PC-3 (cell line): Measurements from ENCODE around the gene IRX6. TPM values are rescaled to one million over a fixed set of nuclear protein-coding genes. Genes with fewer than 3 reads are reported as not detected.

Experiments
- ATAC-seq: fragments of 200-7000 bp; cut with Tn5 transposase; 2 replicates; pipeline ENCODE4 v1.9.1; 2020; ENCODE audit warnings: mild to moderate bottlenecking, moderate library complexity
- BruUV-seq: library from RNA; stranded (reverse); fragments of 400-500 nt; replicated peaks from 2 replicates; lab custom pipeline; 2021; lab: Mats Ljungman, UMichigan
- CTCF ChIA-PET: fragments of 300-600 bp; sonication (Branson Sonifier 250); formaldehyde crosslinking; loops from one replicate; lab custom pipeline; 2022; ENCODE audit warnings: antibody characterized with exemption; lab: Charles Lee
- POLR2A ChIA-PET: fragments of 300-600 bp; sonication (Branson Sonifier 250); formaldehyde crosslinking; loops from one replicate; lab custom pipeline; 2022; ENCODE audit warnings: antibody characterized with exemption; ENCODE audit not compliant: unreplicated experiment; lab: Charles Lee
- DNase-seq: peaks from one replicate; pipeline ENCODE4 v3.0.0-alpha.2; 2015
- H2AFZ ChIP-seq: fragments of 300-600 bp; sonication (generic); 2 replicates; pipeline ENCODE4 v1.6.0; 2016; ENCODE audit warnings: antibody characterized with exemption, low read length
- H3F3A ChIP-seq: fragments of 300-600 bp; sonication (generic); one replicate; pipeline ENCODE4 v1.6.0; 2017; ENCODE audit warnings: antibody characterized with exemption, low read length, control low read depth, mild to moderate bottlenecking; ENCODE audit not compliant: unreplicated experiment
- H3K27ac ChIP-seq: fragments of 300-600 bp; sonication (generic); 2 replicates; pipeline ENCODE4 v1.5.1; 2016; ENCODE audit warnings: mild to moderate bottlenecking, low read length
- H3K27me3 ChIP-seq: fragments of 300-600 bp; sonication (generic); 2 replicates; pipeline ENCODE4 v1.6.1; 2016; ENCODE audit warnings: low read length, mixed read lengths
- H3K36me3 ChIP-seq: fragments of 300-600 bp; sonication (generic); 2 replicates; pipeline ENCODE4 v1.6.1; 2016; ENCODE audit warnings: low read depth, mixed run types, low read length, mixed read lengths
- H3K4me1 ChIP-seq: fragments of 300-600 bp; sonication (generic); 2 replicates; pipeline ENCODE4 v1.5.1; 2016; ENCODE audit warnings: low read length; ENCODE audit not compliant: insufficient read depth
- H3K4me2 ChIP-seq: fragments of 300-600 bp; sonication (generic); 2 replicates; pipeline ENCODE4 v1.6.0; 2016; ENCODE audit warnings: low read length
- H3K4me3 ChIP-seq: fragments of 300-600 bp; sonication (generic); 2 replicates; pipeline ENCODE4 v1.5.1; 2016; ENCODE audit warnings: mild to moderate bottlenecking, low read length, mixed read lengths
- H3K79me2 ChIP-seq: fragments of 300-600 bp; sonication (generic); 2 replicates; pipeline ENCODE4 v1.6.1; 2017; ENCODE audit warnings: low read length, mixed read lengths
- H3K9ac ChIP-seq: fragments of 300-600 bp; sonication (generic); 2 replicates; pipeline ENCODE4 v1.6.0; 2016; ENCODE audit warnings: mild to moderate bottlenecking, low read length
- H3K9me2 ChIP-seq: fragments of 300-600 bp; sonication (generic); replicated peaks from 2 replicates; pipeline ENCODE4 v1.6.1; 2016; ENCODE audit warnings: mixed run types, low read length, mixed read lengths
- H3K9me3 ChIP-seq: fragments of 300-600 bp; sonication (generic); 2 replicates; pipeline ENCODE4 v1.6.1; 2016; ENCODE audit warnings: low read length, mixed read lengths
- H4K20me1 ChIP-seq: fragments of 300-600 bp; sonication (generic); 2 replicates; pipeline ENCODE4 v1.6.1; 2016; ENCODE audit warnings: low read length, mixed read lengths
- EZH2 ChIP-seq: fragments of 300-600 bp; sonication (generic); IDR thresholded peaks from one replicate; pipeline ENCODE4 v1.6.1; 2017; ENCODE audit warnings: antibody characterized with exemption, mild to moderate bottlenecking, low read length; ENCODE audit not compliant: unreplicated experiment
- EZH2phosphoT487 ChIP-seq: fragments of 300-600 bp; sonication (generic); IDR thresholded peaks from 2 replicates; pipeline ENCODE4 v1.6.1; 2018; ENCODE audit warnings: mild to moderate bottlenecking, antibody characterized with exemption, low read length, borderline replicate concordance
- intact Hi-C: fragments of 100-400 bp; cut with micrococcal nuclease; formaldehyde crosslinking; loops from 2 replicates; pipeline ENCODE4 v1.9.0; 2023
- total RNA-seq: library from RNA; depleted of rRNA; stranded (reverse); fragments of >200 nt; gene quantifications from 2 replicates; pipeline ENCODE4 v1.2.3, GENCODE V29; 2014
- TF ChIP-seq, protein P1 (sequence below): fragments of 300-600 bp; sonication (generic); conservative IDR thresholded peaks from 2 replicates; pipeline ENCODE4 v1.5.1; 2017; ENCODE audit warnings: antibody characterized with exemption, low read depth, mild to moderate bottlenecking, low read length

The IRX6 gene
- total RNA-seq, 1 experiment from 2014 or later: not detected

DNA sequence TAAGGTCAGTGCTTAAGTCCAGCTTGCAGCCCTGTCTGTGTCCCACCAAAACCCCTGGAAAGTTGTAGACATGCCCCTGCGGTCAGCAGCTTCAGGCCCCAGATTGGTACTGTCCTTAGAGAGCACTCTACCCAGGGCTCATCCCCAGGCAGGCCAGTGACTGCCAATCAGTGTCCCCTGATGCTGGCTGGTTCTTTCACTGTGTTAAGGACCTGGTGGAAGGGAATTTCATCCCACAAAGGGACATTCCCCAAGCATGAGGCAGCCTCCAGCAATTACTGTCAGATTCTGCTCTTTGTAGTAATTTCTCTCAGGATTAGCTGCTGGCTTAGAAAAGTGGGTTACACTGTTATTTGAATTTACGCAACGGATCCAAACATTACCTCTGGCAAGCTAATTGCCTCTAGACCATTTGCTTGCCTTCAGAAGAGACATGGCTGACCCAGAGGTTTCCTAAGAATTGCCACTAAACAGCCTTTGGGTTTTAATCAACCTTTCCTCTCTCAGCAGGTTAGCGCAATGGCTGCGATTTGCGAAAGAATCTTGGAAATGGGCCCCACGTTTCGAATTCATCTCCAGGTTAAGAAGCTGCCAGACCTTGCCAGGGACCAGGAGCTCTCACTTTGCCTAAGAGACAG, 5.9 kb downstream of the IRX6 start:
- Histone ChIP-seq H3K9ac (no peak overlapping the region), H3K4me3 (no peak overlapping the region), H3F3A (no peaks in the 10 kb centered on the region), H3K9me3 (no peaks in the 10 kb centered on the region), H3K79me2 (no peaks in the 10 kb centered on the region), H3K4me1 (no peaks in the 10 kb centered on the region), H3K27ac (no peak overlapping the region), H3K36me3 (no peaks in the 10 kb centered on the region), H3K27me3 (no peaks in the 10 kb centered on the region), H3K4me2 (no peak overlapping the region), H2AFZ (no peak overlapping the region), H3K9me2 (no peaks in the 10 kb centered on the region), H4K20me1 (no peaks in the 10 kb centered on the region)
- CTCF ChIA-PET: no interaction called here
- no peak for DNase-seq
- ATAC-seq: no peak
- no peak for TF ChIP-seq EZH2
- TF ChIP-seq EZH2phosphoT487: no peak
- TF ChIP-seq, protein P1, sequence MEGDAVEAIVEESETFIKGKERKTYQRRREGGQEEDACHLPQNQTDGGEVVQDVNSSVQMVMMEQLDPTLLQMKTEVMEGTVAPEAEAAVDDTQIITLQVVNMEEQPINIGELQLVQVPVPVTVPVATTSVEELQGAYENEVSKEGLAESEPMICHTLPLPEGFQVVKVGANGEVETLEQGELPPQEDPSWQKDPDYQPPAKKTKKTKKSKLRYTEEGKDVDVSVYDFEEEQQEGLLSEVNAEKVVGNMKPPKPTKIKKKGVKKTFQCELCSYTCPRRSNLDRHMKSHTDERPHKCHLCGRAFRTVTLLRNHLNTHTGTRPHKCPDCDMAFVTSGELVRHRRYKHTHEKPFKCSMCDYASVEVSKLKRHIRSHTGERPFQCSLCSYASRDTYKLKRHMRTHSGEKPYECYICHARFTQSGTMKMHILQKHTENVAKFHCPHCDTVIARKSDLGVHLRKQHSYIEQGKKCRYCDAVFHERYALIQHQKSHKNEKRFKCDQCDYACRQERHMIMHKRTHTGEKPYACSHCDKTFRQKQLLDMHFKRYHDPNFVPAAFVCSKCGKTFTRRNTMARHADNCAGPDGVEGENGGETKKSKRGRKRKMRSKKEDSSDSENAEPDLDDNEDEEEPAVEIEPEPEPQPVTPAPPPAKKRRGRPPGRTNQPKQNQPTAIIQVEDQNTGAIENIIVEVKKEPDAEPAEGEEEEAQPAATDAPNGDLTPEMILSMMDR: no peak
- POLR2A ChIA-PET: no interaction called here
- no TSS peak for BruUV-seq
- intact Hi-C loops: no loop called here

DNA sequence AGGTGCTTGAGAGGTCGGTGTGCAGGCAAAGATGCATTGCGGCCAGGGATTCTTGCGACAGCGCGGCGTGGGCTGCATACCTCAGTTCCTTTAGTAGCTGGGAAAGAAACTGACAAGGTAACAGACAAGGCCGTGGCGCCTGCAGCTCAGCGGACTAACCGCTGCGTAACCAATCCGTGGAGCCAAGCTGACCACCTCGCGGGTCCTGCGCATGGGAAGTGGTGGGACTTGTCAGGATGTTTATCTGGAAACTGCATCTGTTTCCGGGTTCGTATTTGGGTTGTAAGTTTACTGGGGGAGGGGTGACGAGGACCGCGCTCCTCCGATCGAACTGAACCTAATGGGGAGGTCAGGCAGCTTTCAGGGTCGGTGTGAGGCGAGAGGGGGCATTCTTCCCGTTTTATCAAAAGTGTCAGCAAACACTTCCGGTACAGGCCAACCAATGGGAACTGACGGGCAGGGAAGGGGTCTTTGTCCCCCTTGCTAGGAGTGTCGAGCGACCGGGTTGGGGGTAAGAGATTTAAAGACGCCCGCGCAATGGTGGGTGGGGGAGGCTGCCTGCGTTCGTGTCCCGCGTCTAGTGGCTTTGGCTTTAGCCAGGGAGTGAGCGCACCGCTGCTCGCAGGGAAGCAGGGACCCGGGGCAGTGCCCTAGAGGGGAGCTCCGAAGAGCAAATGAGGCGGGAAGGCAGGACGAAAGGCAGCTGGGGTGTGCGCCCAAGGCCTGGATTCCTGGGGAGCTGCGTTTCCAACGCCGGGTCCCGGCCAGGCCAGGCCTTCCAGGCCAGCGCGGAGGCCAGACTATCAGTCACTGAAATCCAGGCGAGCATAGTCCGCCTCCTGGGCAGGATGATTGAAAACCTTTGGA, 7.0 kb downstream of the IRX6 start:
- TF ChIP-seq EZH2phosphoT487 (no peak), EZH2 (no peak)
- TF ChIP-seq, protein P1: no peak
- ChIA-PET POLR2A (no interaction called here), CTCF (no interaction called here)
- Histone ChIP-seq H3K79me2 (no peaks in the 10 kb centered on the region), H3K36me3 (no peaks in the 10 kb centered on the region), H4K20me1 (no peaks in the 10 kb centered on the region), H3K4me2 (no peak overlapping the region), H3K9me2 (no peaks in the 10 kb centered on the region), H3K9ac (no peak overlapping the region), H3K4me1 (no peaks in the 10 kb centered on the region), H2AFZ (no peak overlapping the region), H3F3A (no peaks in the 10 kb centered on the region), H3K9me3 (no peaks in the 10 kb centered on the region), H3K27me3 (no peaks in the 10 kb centered on the region), H3K27ac (no peak overlapping the region), H3K4me3 (no peak overlapping the region)
- intact Hi-C loops: no loop called here
- no TSS peak for BruUV-seq
- DNase-seq (no peak), ATAC-seq (no peak)
